Subcutaneous adipose tissue (tissue), 4 donors: Measurements from ENCODE around the gene TIAM1. TPM values are rescaled to one million over a fixed set of nuclear protein-coding genes. Genes with fewer than 3 reads are reported as not detected.

ENCODE experiments used
- total RNA-seq, 4 donors: library from RNA; depleted of rRNA; stranded (reverse); fragments of >200 nt; gene quantifications; one replicate each; pipeline ENCODE4 v1.1.0, GENCODE V29; 2016
- TF ChIP-seq, protein P1 (sequence below): fragments of 450-650 bp; IDR thresholded peaks from one replicate; pipeline ENCODE4 v1.5.1; 2016; ENCODE audit warnings: low read depth, mild to moderate bottlenecking, control low read depth, antibody characterized with exemption, moderate library complexity

TIAM1 gene
- total RNA-seq, 4 donors from 2014 or later: 5.1 to 27.4 (median 14.7) TPM

DNA sequence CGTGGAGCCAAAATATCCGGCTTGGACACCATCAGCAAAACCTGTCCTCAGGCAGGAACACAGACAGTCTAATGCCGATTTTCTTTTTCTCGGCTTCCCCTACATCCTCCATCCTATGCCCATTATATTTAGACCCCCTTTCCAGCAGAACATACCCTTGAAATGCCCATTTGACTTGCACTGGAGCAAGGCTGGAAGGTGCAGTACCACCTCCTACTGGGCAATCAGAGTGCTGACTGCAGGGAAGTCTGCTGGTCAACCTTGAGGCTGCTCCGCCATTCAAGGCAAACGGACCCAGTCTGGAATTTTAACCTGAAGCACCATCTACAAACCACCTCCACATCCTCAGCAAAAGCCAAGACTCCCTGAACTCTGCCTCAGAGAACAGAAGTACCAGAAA lies 79.5 kb downstream of the TIAM1 start:
- TF ChIP-seq, protein P1, sequence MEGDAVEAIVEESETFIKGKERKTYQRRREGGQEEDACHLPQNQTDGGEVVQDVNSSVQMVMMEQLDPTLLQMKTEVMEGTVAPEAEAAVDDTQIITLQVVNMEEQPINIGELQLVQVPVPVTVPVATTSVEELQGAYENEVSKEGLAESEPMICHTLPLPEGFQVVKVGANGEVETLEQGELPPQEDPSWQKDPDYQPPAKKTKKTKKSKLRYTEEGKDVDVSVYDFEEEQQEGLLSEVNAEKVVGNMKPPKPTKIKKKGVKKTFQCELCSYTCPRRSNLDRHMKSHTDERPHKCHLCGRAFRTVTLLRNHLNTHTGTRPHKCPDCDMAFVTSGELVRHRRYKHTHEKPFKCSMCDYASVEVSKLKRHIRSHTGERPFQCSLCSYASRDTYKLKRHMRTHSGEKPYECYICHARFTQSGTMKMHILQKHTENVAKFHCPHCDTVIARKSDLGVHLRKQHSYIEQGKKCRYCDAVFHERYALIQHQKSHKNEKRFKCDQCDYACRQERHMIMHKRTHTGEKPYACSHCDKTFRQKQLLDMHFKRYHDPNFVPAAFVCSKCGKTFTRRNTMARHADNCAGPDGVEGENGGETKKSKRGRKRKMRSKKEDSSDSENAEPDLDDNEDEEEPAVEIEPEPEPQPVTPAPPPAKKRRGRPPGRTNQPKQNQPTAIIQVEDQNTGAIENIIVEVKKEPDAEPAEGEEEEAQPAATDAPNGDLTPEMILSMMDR: no peak

DNA sequence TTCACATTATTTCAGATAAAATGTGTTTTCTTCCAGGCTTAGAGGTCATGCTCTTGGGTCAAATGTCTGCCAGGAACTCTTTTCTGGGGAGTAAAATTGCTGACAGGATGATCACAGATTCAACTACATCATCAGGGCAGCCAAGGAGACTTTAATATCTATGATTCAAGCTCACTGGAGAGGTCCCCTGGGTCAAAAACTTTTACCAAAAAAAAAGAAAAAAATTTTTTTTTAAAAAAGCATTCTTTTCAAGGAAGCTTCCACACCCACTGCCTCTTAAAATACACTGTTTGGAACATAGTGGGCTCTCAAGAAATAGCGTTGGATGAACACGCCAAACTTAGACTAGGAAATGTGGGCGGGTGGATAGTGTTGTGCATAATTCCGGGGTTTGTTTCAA lies 81.3 kb downstream of the TIAM1 start:
- TF ChIP-seq, protein P1: no peak

DNA sequence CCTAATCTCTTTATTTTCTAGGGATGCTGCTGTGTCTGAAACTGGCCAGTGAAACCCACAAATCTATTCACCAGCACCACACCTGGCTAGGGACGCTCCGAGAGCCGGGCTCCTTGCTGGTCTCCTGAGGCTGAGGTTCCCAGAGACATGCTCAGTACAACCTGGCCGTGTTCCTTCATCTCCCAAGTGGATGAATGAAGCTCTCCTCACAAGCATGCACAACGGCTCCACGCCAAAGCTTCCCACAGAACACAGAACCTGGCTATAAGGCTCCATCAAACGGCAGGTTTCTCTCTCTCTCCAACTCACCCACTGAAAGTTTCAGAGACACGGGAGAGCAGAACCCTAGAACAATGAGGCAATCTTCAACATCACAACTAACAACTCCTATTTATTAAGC lies 82.3 kb downstream of the TIAM1 start:
- TF ChIP-seq, protein P1: no peak

DNA sequence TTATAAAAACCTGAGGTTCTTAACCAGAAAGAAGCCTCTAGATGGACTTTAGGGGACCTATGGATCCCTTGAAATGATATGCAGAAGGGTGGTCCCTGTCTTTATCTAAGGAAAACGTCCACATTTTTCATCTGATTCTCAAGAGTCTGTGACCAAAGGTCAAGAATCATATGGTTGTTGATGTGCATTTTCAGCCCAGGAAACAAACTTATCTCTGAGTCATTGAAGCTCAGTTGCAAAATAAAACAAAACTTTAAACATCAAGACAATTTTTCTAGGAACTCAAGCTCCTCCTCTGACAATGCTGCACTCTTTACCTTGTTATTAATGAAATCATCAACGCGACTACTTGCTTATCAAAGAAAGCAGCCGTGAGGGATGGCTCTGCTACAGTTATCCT lies 83.3 kb downstream of the TIAM1 start:
- TF ChIP-seq, protein P1: no peak

DNA sequence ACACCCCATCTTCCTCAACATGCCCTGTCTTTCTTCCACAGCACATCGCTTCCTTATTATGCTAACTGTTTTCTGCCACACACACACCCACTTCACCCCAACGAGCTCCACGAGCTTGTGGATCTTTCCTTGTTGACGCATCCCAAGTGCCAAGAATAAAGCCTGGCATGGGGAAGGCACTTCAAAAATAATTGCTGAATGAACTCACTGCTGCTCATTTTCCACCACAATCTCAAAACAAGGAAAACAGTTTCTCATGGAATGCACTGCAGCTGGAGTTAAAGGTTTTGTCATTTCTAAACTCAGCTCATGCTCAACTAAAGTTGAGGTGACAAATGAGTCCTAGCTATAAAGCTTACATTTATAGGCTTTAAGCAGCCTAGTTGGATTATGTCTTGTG lies 86.0 kb downstream of the TIAM1 start:
- TF ChIP-seq, protein P1: no peak

DNA sequence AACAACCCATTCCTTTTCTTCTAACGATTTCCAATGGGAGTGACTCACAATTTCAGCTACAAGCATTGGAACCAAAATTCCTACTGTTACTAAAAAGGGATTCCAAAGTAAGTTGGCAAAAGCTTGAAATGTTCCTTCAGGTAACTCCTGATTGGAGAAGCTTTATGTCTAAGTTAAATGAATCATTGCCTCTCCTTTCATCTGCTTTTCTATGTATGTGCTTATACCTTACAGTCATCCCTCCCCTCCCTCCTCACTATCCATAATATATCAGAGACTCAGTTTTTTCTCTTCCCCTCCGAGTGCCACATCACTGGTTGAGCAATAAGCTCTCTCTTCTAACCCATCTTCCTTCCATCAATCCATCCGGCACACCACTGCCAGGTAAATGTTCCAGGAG lies 86.8 kb downstream of the TIAM1 start:
- TF ChIP-seq, protein P1: no peak

DNA sequence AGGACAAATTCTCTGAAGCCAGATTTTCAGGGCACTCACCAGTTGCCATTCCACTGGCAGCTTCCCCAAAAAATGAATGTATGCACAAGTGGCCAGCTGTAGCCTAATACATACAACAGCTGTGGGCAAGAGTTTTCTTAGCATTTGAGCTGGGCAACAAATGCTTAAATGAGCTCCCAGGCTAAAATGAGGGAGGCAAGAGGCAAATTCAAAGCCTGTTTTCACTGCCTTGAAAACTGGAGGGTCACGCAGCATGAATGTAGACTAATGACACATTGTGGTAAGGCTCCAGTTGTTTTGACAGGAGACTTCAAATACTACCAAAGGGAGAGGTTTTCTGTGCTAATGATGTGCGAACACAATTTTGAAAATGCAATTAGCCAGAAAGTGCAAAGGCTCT lies 88.2 kb downstream of the TIAM1 start:
- TF ChIP-seq, protein P1: no peak
